ENCODE data around the gene GRAMD1B.

Gene GRAMD1B

GRCh38 chr11:123607781-123608180, 177.7 kb downstream of the GRAMD1B start:
- no peaks in the 10 kb centered on the region for H3F3A ChIP-seq (ENCODE audit: low read depth)
- no peak for TF ChIP-seq EZH2phosphoT487 (IDR thresholded peaks at IDR 0.05; ENCODE audit: borderline replicate concordance)
- no peak for TF ChIP-seq CTCF (conservative IDR thresholded peaks at IDR 0.05; ENCODE audit: low read length)
- no peak overlapping the region for H3K9ac ChIP-seq (ENCODE audit: low read depth, low read length, poor library complexity, severe bottlenecking)

GRCh38 chr11:123608371-123608770, 178.3 kb downstream of the GRAMD1B start:
- Histone ChIP-seq H2AFZ (ENCODE audit: low read length) (no peak overlapping the region), H3K79me2 (ENCODE audit: insufficient read depth, low read length) (no peaks in the 10 kb centered on the region), H3K4me1 (ENCODE audit: insufficient read depth, low read length, poor library complexity, severe bottlenecking) (no peaks in the 10 kb centered on the region), H3K9ac (ENCODE audit: low read depth, low read length, poor library complexity, severe bottlenecking) (no peak overlapping the region), H3K36me3 (ENCODE audit: insufficient read depth, low read length) (peaks cover 74% of the 10 kb centered on the region; the same call in 1 of the 2 replicates), H3F3A (ENCODE audit: low read depth) (no peaks in the 10 kb centered on the region), H3K9me2 (replicated peaks; ENCODE audit: low read depth, low read length) (no peaks in the 10 kb centered on the region), H3K9me3 (ENCODE audit: insufficient read depth, low read depth, low read length) (no peaks in the 10 kb centered on the region), H3K4me2 (ENCODE audit: low read depth, low read length, poor library complexity, severe bottlenecking) (no peak overlapping the region), H3K4me3 (ENCODE audit: low read length, poor library complexity, severe bottlenecking) (no peak overlapping the region), H4K20me1 (ENCODE audit: insufficient read depth, low read length, poor library complexity, severe bottlenecking) (no peaks in the 10 kb centered on the region), H3K27me3 (ENCODE audit: insufficient read depth, low read length, poor library complexity, severe bottlenecking) (no peaks in the 10 kb centered on the region)
- TF ChIP-seq CTCF (conservative IDR thresholded peaks at IDR 0.05; ENCODE audit: low read length) (no peak), EZH2phosphoT487 (IDR thresholded peaks at IDR 0.05; ENCODE audit: borderline replicate concordance) (no peak)

More at GRCh38 chr11:123607781-123608180, 177.7 kb downstream of the GRAMD1B start:
- H3K9me2 ChIP-seq (replicated peaks; ENCODE audit: low read depth, low read length): no peaks in the 10 kb centered on the region
- H3K36me3 ChIP-seq (ENCODE audit: insufficient read depth, low read length): peaks cover 74% of the 10 kb centered on the region; the same call in 1 of the 2 replicates
- no peaks in the 10 kb centered on the region for H4K20me1 ChIP-seq (ENCODE audit: insufficient read depth, low read length, poor library complexity, severe bottlenecking)
- no peaks in the 10 kb centered on the region for H3K27me3 ChIP-seq (ENCODE audit: insufficient read depth, low read length, poor library complexity, severe bottlenecking)
- H3K4me1 ChIP-seq (ENCODE audit: insufficient read depth, low read length, poor library complexity, severe bottlenecking): no peaks in the 10 kb centered on the region
- no peak overlapping the region for H2AFZ ChIP-seq (ENCODE audit: low read length)
- no peaks in the 10 kb centered on the region for H3K79me2 ChIP-seq (ENCODE audit: insufficient read depth, low read length)
- no peak overlapping the region for H3K4me3 ChIP-seq (ENCODE audit: low read length, poor library complexity, severe bottlenecking)
- no peak overlapping the region for H3K4me2 ChIP-seq (ENCODE audit: low read depth, low read length, poor library complexity, severe bottlenecking)
- no peaks in the 10 kb centered on the region for H3K9me3 ChIP-seq (ENCODE audit: insufficient read depth, low read depth, low read length)

GRCh38 chr11:123608945-123609344, 178.9 kb downstream of the GRAMD1B start:
- no peaks in the 10 kb centered on the region for H3F3A ChIP-seq (ENCODE audit: low read depth)
- H3K79me2 ChIP-seq (ENCODE audit: insufficient read depth, low read length): no peaks in the 10 kb centered on the region
- H2AFZ ChIP-seq (ENCODE audit: low read length): no peak overlapping the region
- H3K36me3 ChIP-seq (ENCODE audit: insufficient read depth, low read length): peaks cover 74% of the 10 kb centered on the region; the same call in 1 of the 2 replicates
- no peaks in the 10 kb centered on the region for H3K9me3 ChIP-seq (ENCODE audit: insufficient read depth, low read depth, low read length)
- no peaks in the 10 kb centered on the region for H3K9me2 ChIP-seq (replicated peaks; ENCODE audit: low read depth, low read length)
- no peak for TF ChIP-seq CTCF (conservative IDR thresholded peaks at IDR 0.05; ENCODE audit: low read length)
- TF ChIP-seq EZH2phosphoT487 (IDR thresholded peaks at IDR 0.05; ENCODE audit: borderline replicate concordance): no peak
- no peak overlapping the region for H3K9ac ChIP-seq (ENCODE audit: low read depth, low read length, poor library complexity, severe bottlenecking)
- no peaks in the 10 kb centered on the region for H3K27me3 ChIP-seq (ENCODE audit: insufficient read depth, low read length, poor library complexity, severe bottlenecking)
- no peak overlapping the region for H3K4me2 ChIP-seq (ENCODE audit: low read depth, low read length, poor library complexity, severe bottlenecking)
- H4K20me1 ChIP-seq (ENCODE audit: insufficient read depth, low read length, poor library complexity, severe bottlenecking): no peaks in the 10 kb centered on the region
- H3K4me3 ChIP-seq (ENCODE audit: low read length, poor library complexity, severe bottlenecking): no peak overlapping the region
- H3K4me1 ChIP-seq (ENCODE audit: insufficient read depth, low read length, poor library complexity, severe bottlenecking): no peaks in the 10 kb centered on the region

Measured in Loucy (cell line).